NB4 (cell line): ENCODE measurements around the gene MSH3.

Experiments used
- DNase-seq: peaks from one replicate; pipeline ENCODE4 v3.0.0; 2010; ENCODE audit warnings: low read depth
- H3K4me3 ChIP-seq: one replicate; pipeline ENCODE4 v1.5.1; 2011; ENCODE audit warnings: mild to moderate bottlenecking, low read depth, low read length, moderate library complexity
- MAX ChIP-seq: IDR thresholded peaks from 2 replicates; pipeline ENCODE4 v1.6.1; 2011; ENCODE audit warnings: low read depth, low read length
- MYC ChIP-seq: IDR thresholded peaks from 2 replicates; pipeline ENCODE4 v1.6.1; 2011; ENCODE audit warnings: low read depth, low read length
- POLR2A ChIP-seq: IDR thresholded peaks from 2 replicates; pipeline ENCODE4 v1.6.1; 2011; ENCODE audit warnings: mild to moderate bottlenecking; ENCODE audit not compliant: insufficient read length; ENCODE audit errors: extremely low read depth
- TF ChIP-seq, protein P1 (sequence below): IDR thresholded peaks from one replicate; pipeline ENCODE4 v1.5.1; 2012; ENCODE audit warnings: low read depth, low read length

Gene MSH3

DNA sequence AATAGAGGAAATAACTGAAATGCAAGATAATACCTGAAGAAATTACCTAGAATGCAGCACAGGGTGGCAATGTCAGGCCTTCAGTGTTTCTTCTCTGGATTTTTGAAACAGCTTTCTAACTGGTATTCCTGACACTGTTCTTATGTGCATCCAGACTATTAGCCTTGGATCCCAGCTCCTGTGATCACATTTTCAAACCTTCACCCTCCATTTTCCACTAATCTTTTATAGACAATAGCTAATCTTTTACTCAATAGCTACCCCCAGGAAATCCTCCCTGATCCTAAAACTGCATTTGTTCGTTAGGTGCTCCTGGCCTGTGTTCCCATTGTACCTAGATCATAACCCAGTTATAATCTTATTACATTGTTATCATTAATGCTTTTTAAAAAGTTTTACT, 101.8 kb downstream of the MSH3 start:
- no peak for TF ChIP-seq MYC
- TF ChIP-seq, protein P1, sequence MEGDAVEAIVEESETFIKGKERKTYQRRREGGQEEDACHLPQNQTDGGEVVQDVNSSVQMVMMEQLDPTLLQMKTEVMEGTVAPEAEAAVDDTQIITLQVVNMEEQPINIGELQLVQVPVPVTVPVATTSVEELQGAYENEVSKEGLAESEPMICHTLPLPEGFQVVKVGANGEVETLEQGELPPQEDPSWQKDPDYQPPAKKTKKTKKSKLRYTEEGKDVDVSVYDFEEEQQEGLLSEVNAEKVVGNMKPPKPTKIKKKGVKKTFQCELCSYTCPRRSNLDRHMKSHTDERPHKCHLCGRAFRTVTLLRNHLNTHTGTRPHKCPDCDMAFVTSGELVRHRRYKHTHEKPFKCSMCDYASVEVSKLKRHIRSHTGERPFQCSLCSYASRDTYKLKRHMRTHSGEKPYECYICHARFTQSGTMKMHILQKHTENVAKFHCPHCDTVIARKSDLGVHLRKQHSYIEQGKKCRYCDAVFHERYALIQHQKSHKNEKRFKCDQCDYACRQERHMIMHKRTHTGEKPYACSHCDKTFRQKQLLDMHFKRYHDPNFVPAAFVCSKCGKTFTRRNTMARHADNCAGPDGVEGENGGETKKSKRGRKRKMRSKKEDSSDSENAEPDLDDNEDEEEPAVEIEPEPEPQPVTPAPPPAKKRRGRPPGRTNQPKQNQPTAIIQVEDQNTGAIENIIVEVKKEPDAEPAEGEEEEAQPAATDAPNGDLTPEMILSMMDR = no peak
- no peak for TF ChIP-seq POLR2A
- TF ChIP-seq MAX = no peak
- H3K4me3 ChIP-seq = no peak overlapping the region
- DNase-seq = no peak

GRCh38 chr5:80757290-80757689, 102.8 kb downstream of the MSH3 start:
- no peak for DNase-seq

DNA sequence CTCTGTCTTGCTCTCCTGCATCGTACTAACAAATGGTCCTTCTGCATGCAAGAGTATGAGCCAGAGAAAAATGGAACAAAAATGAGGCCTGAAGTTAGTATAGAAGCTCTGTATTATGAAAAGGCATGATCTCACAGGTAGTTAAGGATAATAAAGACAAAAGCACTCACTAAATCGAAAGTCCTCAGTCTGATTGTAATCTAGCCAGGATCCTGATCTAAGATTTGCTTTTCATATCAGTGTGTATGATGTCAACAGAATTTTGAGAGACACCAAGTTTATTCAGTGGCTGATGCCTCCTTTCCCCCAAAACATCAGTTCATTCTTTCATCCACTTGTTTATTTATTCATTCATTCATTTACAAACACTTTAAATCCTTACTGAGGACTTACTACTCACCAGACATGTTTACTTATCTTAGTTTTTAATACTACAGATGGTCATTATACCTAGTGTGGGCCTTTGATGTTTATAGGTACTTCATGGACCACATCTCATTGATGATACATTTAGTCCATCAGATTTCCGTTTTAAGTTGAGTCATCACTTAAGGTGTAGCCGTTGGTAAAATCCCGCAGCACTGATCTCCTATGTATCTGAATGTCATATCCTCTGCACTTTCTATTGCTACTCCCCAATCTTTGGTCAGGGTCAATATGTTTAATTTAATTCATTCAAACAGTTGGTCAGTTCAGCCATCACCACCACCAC, 105.6 kb downstream of the MSH3 start:
- DNase-seq = no peak
- TF ChIP-seq, protein P1 = no peak
- TF ChIP-seq MAX (no peak), MYC (no peak), POLR2A (no peak)
- H3K4me3 ChIP-seq = no peak overlapping the region

More at GRCh38 chr5:80757290-80757689, 102.8 kb downstream of the MSH3 start:
- no peak overlapping the region for H3K4me3 ChIP-seq
- TF ChIP-seq POLR2A (no peak), MYC (no peak), MAX (no peak)
- TF ChIP-seq, protein P1 = no peak

DNA sequence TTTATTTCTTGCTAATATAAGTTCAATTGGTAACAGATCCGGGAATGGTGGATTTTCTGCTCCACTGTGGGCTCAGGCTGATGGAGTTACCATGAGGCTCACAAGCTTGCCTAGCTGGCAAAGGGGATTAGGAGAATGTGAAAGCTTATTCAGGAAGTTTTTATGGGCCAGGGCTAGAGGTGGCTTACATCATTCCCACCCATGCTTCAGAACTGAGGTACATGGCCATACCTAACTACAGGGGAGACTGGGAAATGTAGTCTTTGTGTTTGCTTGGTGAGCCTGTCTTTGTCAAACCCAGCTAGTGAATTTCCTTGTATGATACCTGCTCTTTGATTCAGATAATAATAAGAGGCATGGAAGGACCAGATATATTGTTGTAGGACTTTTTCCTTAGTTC, 106.2 kb downstream of the MSH3 start:
- TF ChIP-seq, protein P1 = no peak
- TF ChIP-seq MYC = no peak
- no peak for TF ChIP-seq MAX
- TF ChIP-seq POLR2A = no peak
- DNase-seq = no peak
- H3K4me3 ChIP-seq = no peak overlapping the region

DNA sequence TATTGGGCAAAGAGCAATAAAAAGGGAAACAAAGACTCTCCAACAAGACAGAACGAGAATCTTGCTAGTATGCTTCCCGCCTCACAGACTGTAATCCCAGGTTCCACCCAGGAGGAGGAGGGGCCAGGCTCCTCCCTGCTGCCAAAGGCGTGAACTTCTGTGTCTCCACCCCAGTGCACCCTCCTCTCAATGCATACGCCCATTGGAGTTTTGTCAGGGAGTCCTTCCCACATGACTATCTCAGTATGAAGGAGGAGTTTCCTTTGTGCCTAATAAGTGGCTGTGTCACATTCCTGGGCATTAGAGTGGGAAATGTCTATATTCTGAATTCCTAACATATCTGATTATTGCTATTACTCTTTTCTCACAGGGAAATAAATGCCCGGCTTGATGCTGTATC, 106.7 kb downstream of the MSH3 start:
- no peak overlapping the region for H3K4me3 ChIP-seq
- no peak for DNase-seq
- TF ChIP-seq MAX (no peak), POLR2A (no peak), MYC (no peak)
- TF ChIP-seq, protein P1 = no peak
